Activated CD4-positive, alpha-beta T cell treated with anti-CD3 and anti-CD28 coated beads, Interleukin-2, Interleukin-4, amounts not matched to agents 100 ng/mL and 50 ng/mL, durations not matched to agents 16 hours and 8 hours (primary cell): ENCODE measurements around the gene ESPNL.

ENCODE experiments used
- DNase-seq: peaks from one replicate; pipeline ENCODE4 v3.0.0-alpha.2; 2020; ENCODE audit warnings: low spot score

Gene ESPNL

GRCh38 chr2:238171575-238172187 is 71.5 kb downstream of the ESPNL start:
- no peak for DNase-seq

- DNase-seq: no peak
These were observed 72.3 kb downstream of the ESPNL start for GRCh38 chr2:238172439-238172838.

GRCh38 chr2:238173692-238174091 is 73.6 kb downstream of the ESPNL start:
- DNase-seq: no peak

- no peak for DNase-seq
These were observed 74.2 kb downstream of the ESPNL start for GRCh38 chr2:238174291-238174690.

- no peak for DNase-seq
These were observed 74.6 kb downstream of the ESPNL start for GRCh38 chr2:238174701-238175100.

- no peak for DNase-seq
These were observed 76.5 kb downstream of the ESPNL start for GRCh38 chr2:238176613-238177012.

GRCh38 chr2:238180554-238180953 is 80.4 kb downstream of the ESPNL start:
- no peak for DNase-seq

- DNase-seq: no peak
These were observed 82.2 kb downstream of the ESPNL start for GRCh38 chr2:238182362-238182761.
